DMS 273 (cell line): ENCODE results near the gene SCNN1B.
"Not testable (repeated sequence)": the region's sequence is repeated elsewhere in the genome, so short reads cannot be mapped to it uniquely, and the experiment has no call there.

Source experiments
- DNase-seq: peaks from one replicate; lab custom pipeline; 2025; ENCODE audit not compliant: unreplicated experiment; lab: John Stamatoyannopoulos, UW

The SCNN1B gene

GRCh38 chr16:23302045-23302956 is at the start of gene SCNN1B:
SCNN1B (plus strand) TSS chr16:23302302; CDS start chr16:23348600, 46,298 bp downstream.
- DNase-seq, result peak; percentile 51

GRCh38 chr16:23252310-23252709 is 49.8 kb upstream of the SCNN1B start:
- DNase-seq, result no peak

GRCh38 chr16:23253650-23254049 is 48.5 kb upstream of the SCNN1B start:
- not testable (repeated sequence) for DNase-seq

- no peak for DNase-seq
Measured at GRCh38 chr16:23254338-23254737, 47.8 kb upstream of the SCNN1B start.

GRCh38 chr16:23255000-23255399 is 47.1 kb upstream of the SCNN1B start:
- DNase-seq, result no peak

- no peak for DNase-seq
Measured at GRCh38 chr16:23256440-23256839, 45.7 kb upstream of the SCNN1B start.

- DNase-seq, result no peak
Measured at GRCh38 chr16:23257682-23258081, 44.4 kb upstream of the SCNN1B start.

- no peak for DNase-seq
Measured at GRCh38 chr16:23258919-23259237, 43.2 kb upstream of the SCNN1B start.

- DNase-seq, result no peak
Measured at GRCh38 chr16:23267647-23268046, 34.5 kb upstream of the SCNN1B start.

GRCh38 chr16:23268561-23268960 is 33.5 kb upstream of the SCNN1B start:
- no peak for DNase-seq

GRCh38 chr16:23269248-23269953 is 32.7 kb upstream of the SCNN1B start:
- no peak for DNase-seq

- no peak for DNase-seq
Measured at GRCh38 chr16:23270654-23271053, 31.4 kb upstream of the SCNN1B start.

- DNase-seq, result peak; percentile 69
Measured at GRCh38 chr16:23274968-23275367, 27.1 kb upstream of the SCNN1B start.

GRCh38 chr16:23276821-23277220 is 25.3 kb upstream of the SCNN1B start:
- no peak for DNase-seq

GRCh38 chr16:23278031-23278430 is 24.1 kb upstream of the SCNN1B start:
- no peak for DNase-seq

- peak; percentile 95 for DNase-seq
Measured at GRCh38 chr16:23279721-23280153, 22.4 kb upstream of the SCNN1B start.

GRCh38 chr16:23280483-23280967 is 21.6 kb upstream of the SCNN1B start:
- DNase-seq, result peak; percentile 31

GRCh38 chr16:23282568-23282967 is 19.5 kb upstream of the SCNN1B start:
- peak; percentile 72 for DNase-seq

- DNase-seq, result no peak
Measured at GRCh38 chr16:23283571-23283970, 18.5 kb upstream of the SCNN1B start.

- DNase-seq, result no peak
Measured at GRCh38 chr16:23284584-23284983, 17.5 kb upstream of the SCNN1B start.

- no peak for DNase-seq
Measured at GRCh38 chr16:23286131-23286532, 16.0 kb upstream of the SCNN1B start.

- no peak for DNase-seq
Measured at GRCh38 chr16:23288209-23288608, 13.9 kb upstream of the SCNN1B start.
